Anterior cingulate cortex (tissue), 58 donors: Measurements from ENCODE around the gene TEN1.

ENCODE experiments used
- DNase-seq, 58 donors: peaks; one replicate each; lab custom pipeline; 2025; lab: John Stamatoyannopoulos, UW

Gene TEN1

DNA sequence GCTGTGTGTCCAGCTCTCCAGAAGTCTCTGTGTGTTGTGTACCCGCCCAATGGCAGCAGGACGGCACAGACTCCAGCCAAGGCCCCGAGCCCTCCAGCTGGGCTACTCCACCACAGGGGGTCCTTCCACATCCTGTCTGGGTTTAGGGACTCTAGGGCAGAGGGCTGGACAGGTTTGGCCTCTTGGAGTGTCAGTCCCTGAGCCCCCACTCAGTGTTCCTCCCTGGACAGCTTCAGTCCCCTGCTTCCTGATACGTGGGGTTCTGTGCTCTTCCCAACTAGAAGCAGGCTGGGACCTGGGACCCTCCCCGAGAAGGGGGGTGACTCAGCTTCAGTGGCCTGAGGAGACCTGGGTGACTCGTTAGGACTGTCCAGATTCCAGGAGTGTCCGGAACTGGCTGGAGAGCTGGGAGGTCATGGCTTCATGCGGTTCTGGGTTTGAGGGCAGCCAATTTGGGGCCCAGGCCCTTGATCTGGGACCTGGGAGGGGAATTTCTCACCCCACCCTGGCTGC lies 25.8 kb downstream of the TEN1 start:
- DNase-seq = no peak

DNA sequence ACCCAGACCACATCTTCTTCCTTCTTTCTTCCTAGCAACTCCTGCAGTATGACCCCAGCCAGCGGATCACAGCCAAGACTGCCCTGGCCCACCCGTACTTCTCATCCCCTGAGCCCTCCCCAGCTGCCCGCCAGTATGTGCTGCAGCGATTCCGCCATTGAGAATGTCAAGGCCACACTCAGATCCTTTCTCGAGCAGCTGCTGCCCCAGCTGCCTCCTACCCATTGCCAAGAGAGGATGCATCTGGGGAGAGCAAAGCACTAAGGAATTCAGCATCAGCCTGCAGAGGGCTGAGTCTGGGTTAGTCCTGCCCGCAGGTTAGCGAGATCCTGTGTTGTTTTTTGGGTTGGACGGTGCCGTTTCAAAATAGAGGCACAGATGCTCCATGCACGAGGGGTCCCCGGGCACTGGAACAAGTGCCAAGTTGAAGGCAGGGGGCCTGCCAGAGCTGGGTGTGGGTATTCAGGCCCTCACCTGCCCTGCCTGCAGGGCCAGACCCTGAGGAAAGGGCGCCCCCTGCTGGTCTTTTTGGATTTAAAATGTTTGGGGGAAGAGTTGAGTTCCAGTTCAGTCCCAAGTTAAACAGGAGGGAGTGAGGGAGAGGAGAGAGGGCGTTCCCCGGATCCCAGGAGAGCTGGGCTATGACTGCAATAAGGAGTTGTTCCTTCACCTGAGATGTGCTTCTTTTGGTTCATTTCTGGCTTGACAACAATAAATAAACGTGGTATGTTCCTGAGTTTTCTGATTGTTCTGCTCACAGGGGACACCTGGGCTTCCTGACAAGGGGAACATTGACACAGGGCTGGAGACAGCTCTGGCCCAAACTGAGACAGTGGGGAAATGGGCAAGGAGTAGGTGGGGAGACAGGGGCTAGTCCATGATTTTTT lies 26.5 kb downstream of the TEN1 start:
- peak in 48 of 58 donors; percentile 6 to 82 (median 39) for DNase-seq

DNA sequence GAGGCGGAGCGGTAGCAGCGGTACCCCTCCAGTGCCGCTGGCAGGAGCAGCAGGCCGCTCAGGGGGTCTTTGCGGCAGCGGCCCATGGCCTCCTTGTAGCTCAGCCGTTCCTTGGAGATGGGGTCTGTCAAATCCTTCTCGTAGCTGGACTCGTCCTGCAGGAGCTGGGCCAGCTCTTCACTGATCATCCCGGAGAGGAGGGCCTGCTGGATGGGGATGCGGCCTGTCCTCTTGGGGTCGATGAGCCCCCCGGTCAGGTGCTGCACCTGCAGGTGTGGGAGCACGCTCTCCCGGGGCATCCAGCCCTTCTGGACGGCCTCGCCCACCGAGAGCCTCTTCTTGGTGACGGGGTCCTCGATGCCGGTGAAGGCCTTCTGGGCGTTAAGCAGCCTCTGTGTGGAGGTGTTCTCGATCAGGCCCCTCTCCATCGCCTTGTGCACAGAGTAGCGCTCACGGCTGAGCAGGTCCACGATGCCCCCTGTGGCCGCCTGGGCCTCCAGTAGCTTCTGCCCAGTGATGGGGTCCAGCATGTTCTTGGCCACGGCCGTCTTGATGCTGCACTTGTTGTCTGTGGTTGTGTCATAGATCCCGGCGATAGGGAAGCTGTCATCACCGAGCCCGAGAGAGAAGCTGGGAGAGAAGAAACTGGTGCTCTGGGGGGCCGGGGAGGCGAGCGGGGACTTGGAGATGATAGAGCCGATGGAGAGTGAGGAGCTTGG lies 28.2 kb downstream of the TEN1 start:
- DNase-seq = no peak

DNA sequence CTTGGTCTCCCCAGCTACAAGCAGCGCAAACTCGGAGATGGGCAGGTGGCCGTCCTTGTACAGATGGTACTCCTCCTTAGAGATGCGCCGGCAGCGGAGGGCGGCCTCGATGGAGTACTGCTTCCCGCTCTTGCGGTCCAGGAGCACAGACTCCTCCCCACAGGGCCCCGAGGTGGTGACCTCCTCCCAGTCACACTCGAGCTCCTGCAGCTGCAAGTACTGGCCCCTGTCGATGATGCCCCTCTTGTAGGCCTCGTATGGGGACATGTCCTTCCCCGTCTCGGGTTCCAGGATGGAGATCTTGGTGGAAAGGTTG lies 28.8 kb downstream of the TEN1 start:
- no peak for DNase-seq

DNA sequence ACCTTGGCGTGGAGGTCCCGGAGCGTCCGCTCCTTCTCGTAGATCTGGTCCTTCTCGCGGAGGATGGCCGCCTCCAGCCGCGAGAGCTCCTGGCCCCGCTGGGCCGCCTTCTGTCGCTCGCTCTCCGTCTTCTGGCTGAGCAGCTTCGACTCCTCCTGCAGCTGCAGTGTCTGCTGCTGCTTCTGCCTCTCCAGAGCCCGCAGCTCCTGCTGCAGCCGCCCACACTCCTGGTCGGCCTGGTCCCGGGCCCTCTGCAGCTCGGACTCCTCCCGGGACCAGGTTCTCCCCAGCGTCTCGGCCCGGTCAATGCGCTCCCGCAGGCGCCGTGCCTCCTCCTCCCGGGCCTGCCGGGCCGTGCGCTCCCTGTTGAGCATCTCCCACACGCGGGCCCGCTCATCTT lies 29.2 kb downstream of the TEN1 start:
- no peak for DNase-seq

DNA sequence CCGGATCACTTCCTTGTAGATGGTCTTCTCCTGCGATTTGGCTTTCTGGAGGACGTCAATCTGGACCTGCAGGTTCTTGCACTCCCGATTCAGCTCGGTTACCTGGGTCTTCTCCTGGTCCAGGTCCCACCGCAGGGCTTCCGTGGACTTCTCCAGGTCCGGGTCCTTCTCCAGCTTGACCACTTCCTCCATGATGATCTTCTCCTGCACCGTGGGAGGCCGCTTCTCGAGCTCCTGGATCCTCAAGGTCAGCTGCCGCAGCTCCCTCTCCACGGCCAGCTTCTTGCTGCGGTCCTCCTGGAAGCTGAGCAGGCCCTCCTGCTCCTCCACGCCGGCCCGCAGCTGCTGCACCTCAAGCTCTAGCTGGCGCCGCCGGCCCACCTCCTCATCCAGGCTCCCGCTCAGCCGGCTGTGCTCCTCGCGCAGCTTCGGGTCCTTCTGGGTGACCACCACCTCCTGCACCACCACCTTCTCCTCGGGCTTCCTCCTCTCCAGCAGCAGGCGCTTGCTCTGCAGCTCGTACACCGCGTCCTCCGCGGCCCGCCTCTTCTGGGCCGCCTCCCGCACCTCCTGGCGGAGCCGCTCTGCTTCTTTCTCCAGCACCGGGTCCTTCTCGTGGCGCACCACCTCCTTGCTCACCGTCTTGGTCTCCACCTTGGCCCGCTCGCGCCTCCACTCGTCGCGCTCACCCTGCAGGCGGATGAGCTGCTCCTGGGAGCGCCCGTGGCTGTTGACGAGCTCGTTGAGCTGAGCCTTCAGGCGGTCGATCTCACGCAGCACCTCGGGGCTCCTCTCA lies 29.8 kb downstream of the TEN1 start:
- DNase-seq = no peak

DNA sequence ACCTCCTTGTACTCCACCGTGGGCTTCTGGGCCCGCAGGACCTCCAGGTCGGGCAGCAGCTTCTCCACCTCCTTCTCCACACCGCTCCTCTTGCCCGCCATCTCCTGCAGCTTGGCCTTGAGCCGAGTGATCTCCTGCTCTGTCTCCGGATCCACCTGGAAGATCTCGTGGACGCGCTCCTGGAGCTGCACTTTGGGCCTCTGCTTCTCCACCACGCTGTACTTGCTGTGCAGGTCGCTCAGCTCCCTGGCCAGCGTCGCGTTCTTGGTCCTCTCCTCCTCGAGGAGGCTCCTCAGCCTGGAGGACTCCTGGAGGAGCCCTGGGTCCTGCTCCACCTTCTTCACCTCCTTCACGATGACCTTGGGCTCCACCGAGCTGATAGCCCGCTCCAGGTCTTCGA lies 30.4 kb downstream of the TEN1 start:
- no peak for DNase-seq

DNA sequence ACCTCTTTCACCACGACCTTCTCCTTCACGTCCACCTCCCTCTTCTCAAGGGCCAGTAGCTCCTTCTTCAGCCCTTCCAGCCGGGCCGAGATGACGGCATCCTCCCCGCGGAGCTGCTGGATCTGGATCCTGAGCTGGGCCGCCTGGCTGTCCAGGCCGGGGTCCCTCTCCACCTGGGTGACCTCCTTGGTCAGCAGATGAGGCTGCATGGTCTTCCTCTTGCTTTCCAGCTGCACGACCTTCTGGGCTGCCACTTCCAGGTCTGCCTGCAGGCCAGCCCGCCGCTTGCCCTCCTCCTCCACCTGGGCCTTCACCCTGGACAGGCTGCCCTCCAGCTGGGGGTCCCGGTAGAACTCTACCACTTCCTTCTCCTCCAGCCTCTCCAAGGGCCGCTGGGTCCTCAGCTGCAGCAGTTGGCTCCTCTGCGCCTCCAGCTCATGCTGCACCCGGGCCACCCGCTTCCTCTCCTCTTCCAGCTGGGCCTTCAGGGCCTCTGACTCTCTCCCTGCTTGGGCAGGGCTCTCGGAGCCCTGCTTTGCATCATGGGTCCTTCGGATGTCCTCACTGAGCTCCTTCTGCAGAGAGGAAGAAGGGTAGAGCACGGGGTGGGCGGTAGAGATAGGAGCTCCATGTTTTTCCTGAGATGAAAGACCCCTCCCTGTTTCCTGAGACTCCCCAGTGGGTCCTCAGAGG lies 31.1 kb downstream of the TEN1 start:
- no peak for DNase-seq

DNA sequence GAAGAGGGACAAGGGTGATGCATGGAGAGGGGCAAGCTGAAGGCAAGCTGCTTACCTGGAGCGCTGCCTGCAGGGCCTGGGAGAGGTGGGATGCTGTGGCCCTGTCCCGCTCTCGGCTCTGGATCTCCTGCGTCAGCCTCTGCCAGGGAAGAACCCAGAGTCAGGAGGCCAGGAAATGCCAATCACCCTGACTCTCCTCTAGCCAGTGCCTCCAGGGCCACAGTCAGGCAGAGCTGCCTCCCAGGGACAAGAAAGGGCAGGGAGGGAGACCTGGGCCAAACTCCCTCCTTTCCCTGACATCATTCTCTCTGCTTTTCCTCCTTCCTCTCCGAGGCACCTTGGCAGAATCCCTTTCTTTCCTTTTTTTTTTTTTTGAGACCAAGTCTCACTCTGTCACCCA lies 32.9 kb downstream of the TEN1 start:
- DNase-seq = no peak

DNA sequence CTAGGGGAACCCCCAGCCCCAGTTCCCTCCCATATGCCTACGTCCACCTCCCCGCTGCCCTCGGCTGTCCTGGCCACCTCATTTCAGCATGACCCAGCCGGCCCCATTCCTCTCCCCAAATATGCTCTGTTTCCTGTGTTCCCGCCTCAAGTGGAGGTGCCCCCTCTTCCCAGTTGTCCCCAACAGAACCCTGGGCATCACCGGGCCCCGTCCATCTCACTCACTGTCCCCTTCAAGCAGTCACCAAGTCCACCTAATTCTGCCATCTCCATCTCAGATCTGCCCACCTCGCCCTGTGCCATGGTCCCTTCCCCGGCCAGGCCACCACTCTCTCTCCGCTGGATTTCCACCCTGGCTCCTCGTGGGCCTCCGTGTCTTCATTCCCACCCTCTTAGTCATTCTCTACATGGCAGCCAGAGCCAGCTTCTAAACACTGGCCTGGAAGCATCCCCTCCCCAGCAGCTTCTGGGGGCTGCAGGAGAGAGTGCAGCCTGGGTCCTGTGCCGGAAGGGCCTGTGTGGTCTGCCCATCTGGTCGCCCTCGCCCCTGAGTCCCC lies 34.4 kb downstream of the TEN1 start:
- no peak for DNase-seq

DNA sequence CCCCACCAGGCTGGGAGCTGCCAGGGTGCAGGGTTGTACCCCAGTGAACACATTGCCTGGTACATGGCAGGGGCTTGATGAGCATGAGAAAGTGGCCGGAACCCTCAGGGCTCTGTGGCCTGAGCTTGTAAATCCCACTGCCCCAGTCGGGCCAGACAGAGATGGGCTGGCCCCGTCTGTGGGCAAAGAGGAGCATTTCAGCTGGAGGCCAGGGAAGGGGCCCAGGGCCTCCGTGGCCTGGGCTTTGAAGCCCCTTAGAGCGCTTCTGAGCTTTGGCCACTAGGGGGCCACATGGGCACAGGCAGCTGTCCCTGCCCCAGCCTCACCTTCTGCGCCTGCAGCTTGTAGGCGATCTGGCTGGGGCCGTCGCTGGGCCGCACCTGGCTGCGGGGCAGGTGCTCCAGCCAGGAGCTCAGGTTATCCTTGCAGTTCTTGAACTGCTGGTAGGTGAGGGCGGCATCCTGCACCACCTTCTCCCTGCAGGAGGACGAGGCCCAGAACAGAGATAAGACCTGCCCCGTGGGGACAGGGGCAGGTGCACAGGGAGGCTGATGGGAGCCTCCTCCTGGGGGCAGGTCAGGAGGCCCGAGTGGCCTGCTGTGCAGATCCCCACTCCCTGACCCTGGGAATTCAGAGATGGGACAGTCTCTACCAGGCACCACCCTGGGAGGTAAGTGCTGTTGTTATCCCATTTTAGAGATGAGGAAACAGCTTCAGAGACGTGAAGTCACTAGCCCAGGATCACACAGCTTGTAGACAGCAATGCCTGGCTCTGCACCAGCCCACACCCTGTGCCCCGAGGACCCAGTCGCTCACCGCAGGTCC lies 35.3 kb downstream of the TEN1 start:
- DNase-seq = peak in 39 of 58 donors; percentile 5 to 59 (median 21)

DNA sequence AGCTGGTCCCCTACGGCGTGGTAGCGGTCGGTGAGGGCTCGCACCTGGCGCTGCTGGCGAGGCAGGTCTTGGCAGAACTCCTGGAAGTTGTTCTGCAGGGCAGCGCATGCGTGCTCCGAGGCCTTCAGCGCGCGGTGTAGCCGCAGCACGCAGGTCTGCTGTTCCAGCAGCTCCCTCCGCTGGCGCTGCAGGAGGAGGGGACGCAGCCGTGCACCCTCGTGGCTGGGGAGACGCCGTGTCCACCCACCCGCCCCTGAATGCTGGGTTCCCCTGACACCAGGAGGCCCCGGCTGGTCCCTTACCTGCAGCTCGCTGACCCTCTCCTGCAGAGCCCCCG lies 35.9 kb downstream of the TEN1 start:
- no peak for DNase-seq

DNA sequence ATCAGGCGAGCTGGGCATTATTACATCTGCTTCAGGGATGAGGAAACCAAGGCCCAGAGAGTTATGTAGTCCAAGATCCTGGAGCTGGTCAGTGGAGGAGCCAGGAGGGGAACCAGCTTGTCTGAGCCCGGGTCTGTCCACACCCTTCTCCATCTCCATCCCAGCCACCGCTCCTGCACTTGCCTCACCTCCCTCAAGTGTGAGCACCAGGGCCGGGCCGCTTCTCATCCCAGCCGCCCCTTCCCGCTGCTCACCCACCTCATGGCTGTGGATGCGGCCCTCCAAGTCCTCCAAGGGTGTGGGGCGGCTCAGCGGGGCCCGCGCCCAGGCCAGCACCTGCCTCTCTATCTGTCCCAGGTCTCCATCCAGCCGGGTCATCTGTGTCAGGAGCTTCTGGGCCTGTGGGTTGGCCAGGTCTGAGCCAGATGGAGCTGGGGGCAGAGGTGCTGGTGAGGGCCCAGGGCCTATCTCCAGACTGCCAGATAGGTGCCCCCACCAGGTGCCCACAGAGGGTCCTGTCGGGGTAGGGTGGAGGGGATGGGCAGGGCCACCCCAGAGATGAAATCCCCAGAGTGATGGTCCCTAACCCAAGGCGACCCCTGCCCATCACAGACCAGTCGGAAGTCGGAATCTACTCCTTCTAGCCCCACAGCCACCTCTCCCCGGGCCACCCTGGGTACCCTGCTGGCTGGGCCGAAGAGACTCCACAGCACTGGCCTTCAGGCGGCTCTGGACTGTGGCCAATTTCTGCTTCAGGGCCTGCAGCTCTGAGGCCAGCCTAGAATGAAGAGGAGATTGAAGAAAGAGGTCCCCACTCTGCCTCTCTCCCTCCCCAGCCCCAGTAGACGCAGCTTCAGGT lies 38.7 kb downstream of the TEN1 start:
- DNase-seq = no peak

DNA sequence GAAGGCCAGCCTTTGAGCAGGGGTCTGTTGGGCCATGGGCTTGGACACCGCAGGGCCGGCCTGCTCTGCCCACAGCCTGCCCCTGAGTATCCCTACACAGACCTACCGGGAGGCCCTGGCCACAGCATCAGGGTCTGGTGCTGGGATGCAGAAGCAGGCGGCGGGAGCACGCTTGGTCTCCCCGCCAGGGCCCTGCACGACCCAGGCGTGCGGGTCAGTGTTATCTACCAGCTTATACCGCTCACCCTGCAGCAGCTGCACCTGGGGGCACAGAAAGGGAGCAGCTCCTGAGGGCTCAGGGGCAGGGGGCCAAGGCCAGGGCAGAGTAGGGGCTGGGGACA lies 39.3 kb downstream of the TEN1 start:
- DNase-seq = no peak

DNA sequence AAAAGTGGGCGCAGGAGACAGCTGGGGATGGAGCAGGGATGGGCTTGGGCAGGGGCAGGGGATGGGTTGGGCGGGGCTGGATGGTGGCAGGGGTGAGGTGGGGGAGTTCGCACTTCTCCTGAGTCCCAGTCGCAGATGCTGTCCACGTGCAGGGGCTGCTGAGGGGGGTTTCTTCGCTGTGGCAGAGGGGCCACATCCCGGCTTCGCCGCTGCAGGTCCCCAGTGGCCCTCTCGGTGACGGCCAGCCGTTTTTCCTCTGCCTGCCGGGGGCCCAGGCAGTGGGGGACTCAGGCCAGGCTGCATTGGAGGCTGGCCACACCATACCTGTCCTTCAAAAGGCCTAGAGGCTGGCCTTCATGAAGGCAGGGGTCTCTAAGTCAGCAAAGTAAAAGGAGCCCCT lies 39.8 kb downstream of the TEN1 start:
- no peak for DNase-seq

DNA sequence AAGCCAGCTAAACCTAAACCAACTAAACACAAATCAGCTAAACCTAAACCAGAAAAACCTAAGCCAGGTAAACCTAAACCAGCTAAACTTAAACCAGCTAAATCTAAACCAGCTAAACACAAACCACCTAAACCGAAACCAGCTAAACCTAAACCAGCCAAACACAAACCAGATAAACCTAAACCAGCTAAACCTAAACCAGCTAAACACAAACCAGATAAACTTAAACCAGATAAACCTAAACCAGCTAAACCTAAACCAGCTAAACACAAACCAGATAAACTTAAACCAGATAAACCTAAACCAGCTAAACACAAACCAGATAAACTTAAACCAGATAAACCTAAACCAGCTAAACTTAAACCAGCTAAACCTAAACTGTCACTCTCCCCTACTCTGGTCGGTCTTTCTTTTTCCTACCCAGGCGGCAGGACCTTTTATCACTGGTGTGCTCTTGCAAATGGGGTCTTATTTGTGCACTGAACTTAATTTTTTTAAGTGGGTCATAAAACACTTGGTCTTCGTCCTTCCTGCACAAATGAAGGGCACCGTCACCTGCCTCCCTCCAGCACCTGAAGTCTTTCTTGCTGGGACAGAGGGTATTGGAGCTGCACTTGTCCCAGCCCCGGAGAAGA lies 40.9 kb downstream of the TEN1 start:
- no peak for DNase-seq

DNA sequence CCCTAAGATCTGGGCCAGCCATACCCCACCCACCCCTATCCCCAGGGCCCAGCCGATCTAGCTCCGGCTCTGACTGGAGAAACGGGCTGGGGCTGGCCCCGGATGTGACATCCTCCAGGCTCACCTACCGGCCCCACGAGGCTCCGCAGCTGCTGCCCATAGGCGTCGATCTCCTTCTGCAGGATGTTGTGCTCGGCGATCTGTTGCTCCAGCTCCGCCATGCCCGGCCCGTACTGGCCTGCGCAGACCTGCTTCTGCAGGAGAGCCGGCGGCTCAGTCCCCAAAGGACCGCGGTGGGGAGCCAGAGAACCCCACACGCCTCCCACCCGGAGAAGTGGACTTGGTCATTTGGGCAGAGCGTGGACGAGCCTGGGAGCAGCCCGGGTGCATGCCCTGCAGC lies 43.2 kb downstream of the TEN1 start:
- no peak for DNase-seq
